Activated T-cell treated with anti-CD3 and anti-CD28 coated beads for 1 hour (primary cell): ENCODE measurements around the gene SMG1.
"Not testable (repeated sequence)": the region's sequence is repeated elsewhere in the genome, so short reads cannot be mapped to it uniquely, and the experiment has no call there.

Source experiments
- DNase-seq: peaks from one replicate; pipeline ENCODE4 v3.0.0-alpha.2; 2020; ENCODE audit warnings: low read depth

The SMG1 gene

DNA sequence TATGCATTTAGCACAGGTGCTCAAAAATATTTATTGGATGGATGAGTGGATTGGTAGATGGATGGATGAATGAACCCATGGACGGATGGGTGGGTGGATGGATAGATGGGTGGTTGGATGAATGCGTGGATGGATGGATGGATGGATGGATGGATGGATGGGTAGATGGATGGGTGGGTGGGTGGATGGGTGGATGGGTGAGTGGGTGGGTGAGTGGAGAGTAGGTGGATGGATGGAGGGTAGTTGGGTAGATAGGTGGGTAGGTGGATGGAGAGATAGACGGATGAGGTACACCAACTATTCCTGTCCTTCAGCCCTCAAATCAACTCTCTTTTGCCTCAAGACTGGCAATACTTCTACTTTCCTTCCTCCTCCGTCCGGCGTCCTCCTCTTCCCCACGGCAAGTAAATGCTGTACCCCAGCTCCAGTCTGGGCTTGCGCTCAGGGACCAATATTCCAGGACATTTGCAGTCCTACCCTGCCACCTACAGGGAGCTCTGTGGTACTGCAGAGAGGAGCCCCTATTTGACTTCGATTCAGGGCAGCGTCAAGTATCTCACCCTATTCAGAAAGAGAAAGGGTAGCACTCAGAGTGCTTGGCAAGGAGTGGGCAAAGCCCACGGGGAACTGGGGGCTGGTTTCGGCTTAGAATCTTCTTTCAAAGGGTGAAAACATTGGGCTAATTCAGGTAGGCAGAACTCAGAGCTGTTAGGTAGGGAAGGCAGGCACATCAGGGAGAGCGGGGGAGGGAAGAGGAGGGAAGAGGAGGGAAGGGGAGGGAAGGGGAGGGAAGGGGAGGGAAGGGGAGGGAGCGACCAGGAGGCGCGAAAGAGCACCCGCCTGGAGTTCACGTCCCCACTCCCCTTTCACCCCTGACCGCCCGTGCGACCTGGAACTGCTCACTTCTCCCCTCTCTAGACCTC, 166.3 kb downstream of the SMG1 start:
- not testable (repeated sequence) for DNase-seq

DNA sequence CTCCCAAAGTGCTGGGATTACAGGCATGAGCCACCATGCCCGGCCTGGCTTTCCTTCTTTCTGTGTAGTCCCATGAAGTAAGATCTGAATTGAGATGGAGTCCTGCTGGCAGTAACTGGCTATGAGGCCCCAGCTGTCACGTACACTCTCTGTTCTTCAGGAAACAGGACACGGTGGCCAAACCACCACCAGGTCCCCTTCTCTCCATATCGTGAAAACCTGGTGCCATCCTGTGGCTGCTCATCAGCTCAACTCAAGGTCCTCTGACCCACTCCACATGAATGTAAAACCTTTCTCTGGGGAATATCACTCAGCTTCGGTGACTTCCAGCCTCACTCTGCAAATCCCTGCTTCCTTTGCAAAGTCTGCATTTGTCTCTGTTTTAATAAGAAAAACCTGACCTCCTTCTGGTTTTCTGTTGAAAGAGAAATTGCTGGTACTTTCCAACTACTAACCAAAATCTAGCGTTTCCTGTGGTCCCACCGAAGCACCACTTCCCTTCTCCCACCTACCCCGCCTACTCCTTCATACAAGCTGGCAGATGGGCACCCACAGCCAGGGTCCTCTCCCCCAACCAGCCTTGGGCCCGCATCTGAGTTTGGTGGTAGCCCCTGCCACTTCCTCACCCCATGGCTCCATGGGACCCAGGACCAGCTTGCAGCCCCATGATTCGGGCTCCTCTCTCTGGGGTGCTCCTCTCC, 168.1 kb downstream of the SMG1 start:
- DNase-seq = not testable (repeated sequence)

DNA sequence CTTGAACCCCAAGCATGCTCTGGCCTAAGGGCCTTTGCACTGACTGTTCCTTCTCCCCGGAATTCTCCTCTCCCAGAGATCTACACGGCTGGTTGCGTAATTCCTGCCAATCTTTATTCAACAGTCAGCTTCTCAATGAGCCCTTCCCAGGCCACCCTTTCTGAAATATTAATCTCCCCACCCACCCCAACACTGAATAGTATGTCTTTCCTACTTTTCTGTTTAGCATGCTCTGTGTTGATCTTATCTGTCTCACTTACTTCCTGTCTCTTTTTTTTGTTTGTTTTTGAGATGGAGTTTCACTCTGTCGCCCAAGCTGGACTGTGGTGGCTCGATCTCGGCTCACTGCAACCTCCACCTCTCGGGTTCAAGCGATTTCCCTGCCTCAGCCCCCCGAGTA, 169.6 kb downstream of the SMG1 start:
- not testable (repeated sequence) for DNase-seq
